IMR-90 (cell line): ENCODE data around the gene KRTAP19-1. TPM values are rescaled to one million over a fixed set of nuclear protein-coding genes. Genes with fewer than 3 reads are reported as not detected.

Experiments used
- ATAC-seq: fragments of 200-7000 bp; cut with Tn5 transposase; 2 replicates; pipeline ENCODE4 v1.9.1; 2020; ENCODE audit warnings: low read depth, mild to moderate bottlenecking, moderate library complexity
- BruUV-seq: library from RNA; stranded (reverse); fragments of 400-500 nt; replicated peaks from 2 replicates; lab custom pipeline; 2021; lab: Mats Ljungman, UMichigan
- CTCF ChIA-PET: fragments of 300-600 bp; formaldehyde crosslinking; extraction: SDS; loops from one replicate; lab custom pipeline; 2021; ENCODE audit warnings: antibody characterized with exemption; lab: Yijun Ruan, JAX
- POLR2A ChIA-PET: fragments of 300-600 bp; sonication (Branson Sonifier 250); formaldehyde crosslinking; loops from one replicate; lab custom pipeline; 2022; ENCODE audit warnings: antibody characterized with exemption; ENCODE audit not compliant: unreplicated experiment; lab: Charles Lee
- DNase-seq: peaks from one replicate; pipeline ENCODE4 v3.0.0; 2013
- H2AFZ ChIP-seq: replicated peaks from 2 replicates; pipeline ENCODE3; 2013; ENCODE audit warnings: low read length, mild to moderate bottlenecking; ENCODE audit not compliant: poor library complexity
- H2AK5ac ChIP-seq: 2 replicates; pipeline ENCODE4 v1.6.1; 2013; ENCODE audit warnings: low read depth, low read length, inconsistent platforms
- H2AK9ac ChIP-seq: replicated peaks from 2 replicates; pipeline ENCODE3; 2013; ENCODE audit warnings: mild to moderate bottlenecking, low read depth, low read length, moderate library complexity; ENCODE audit not compliant: poor library complexity
- H2BK120ac ChIP-seq: 2 replicates; pipeline ENCODE4 v1.6.1; 2013; ENCODE audit warnings: low read depth, low read length, inconsistent platforms
- H2BK15ac ChIP-seq: 3 replicates; pipeline ENCODE4 v1.6.1; 2013; ENCODE audit warnings: low read depth, low read length, inconsistent platforms
- H2BK20ac ChIP-seq: 2 replicates; pipeline ENCODE4 v1.6.1; 2013; ENCODE audit warnings: low read depth, mild to moderate bottlenecking, inconsistent platforms, low read length, moderate library complexity
- H2BK5ac ChIP-seq: 2 replicates; pipeline ENCODE4 v1.6.1; 2013; ENCODE audit warnings: mild to moderate bottlenecking, low read depth, low read length, inconsistent platforms; ENCODE audit not compliant: poor library complexity, severe bottlenecking
- H3K14ac ChIP-seq: replicated peaks from 2 replicates; pipeline ENCODE4 v1.6.1; 2013; ENCODE audit warnings: low read depth, low read length, inconsistent platforms
- H3K18ac ChIP-seq: 2 replicates; pipeline ENCODE4 v1.6.1; 2013; ENCODE audit warnings: low read depth, low read length, control low read depth
- H3K23ac ChIP-seq: 2 replicates; pipeline ENCODE4 v1.6.1; 2013; ENCODE audit warnings: low read depth, low read length, inconsistent platforms
- H3K27ac ChIP-seq: 2 replicates; pipeline ENCODE4 v1.5.1; 2013; ENCODE audit warnings: mild to moderate bottlenecking, control low read depth, low read length; ENCODE audit not compliant: insufficient read depth
- H3K27me3 ChIP-seq: 2 replicates; pipeline ENCODE4 v1.6.1; 2013; ENCODE audit warnings: low read length; ENCODE audit not compliant: control insufficient read depth, insufficient read depth
- H3K36me3 ChIP-seq: 2 replicates; pipeline ENCODE4 v1.6.1; 2013; ENCODE audit warnings: low read length, mixed read lengths; ENCODE audit not compliant: control insufficient read depth, insufficient read depth
- H3K4ac ChIP-seq: 2 replicates; pipeline ENCODE4 v1.6.1; 2013; ENCODE audit warnings: low read depth, low read length, inconsistent platforms
- H3K4me1 ChIP-seq: 2 replicates; pipeline ENCODE4 v1.6.1; 2013; ENCODE audit warnings: low read length, mixed read lengths; ENCODE audit not compliant: control insufficient read depth, insufficient read depth
- H3K4me2 ChIP-seq: 2 replicates; pipeline ENCODE4 v1.6.1; 2013; ENCODE audit warnings: low read depth, mild to moderate bottlenecking, control low read depth, low read length, moderate library complexity
- H3K4me3 ChIP-seq: 2 replicates; pipeline ENCODE4 v1.5.1; 2013; ENCODE audit warnings: low read depth, mild to moderate bottlenecking, control low read depth, low read length, moderate library complexity; ENCODE audit not compliant: insufficient read depth
- H3K56ac ChIP-seq: 2 replicates; pipeline ENCODE4 v1.6.1; 2013; ENCODE audit warnings: low read length, inconsistent platforms; ENCODE audit not compliant: insufficient read depth; ENCODE audit errors: extremely low read depth
- H3K79me1 ChIP-seq, 2 experiments: 2 replicates each; pipeline ENCODE4 v1.6.1; 2013; ENCODE audit warnings: low read length in 2 of 2, inconsistent platforms in 1 of 2, low read depth in 1 of 2
- H3K9ac ChIP-seq: 2 replicates; pipeline ENCODE4 v1.6.1; 2013; ENCODE audit warnings: low read depth, low read length, control low read depth
- H3K9me1 ChIP-seq: 2 replicates; pipeline ENCODE4 v1.6.1; 2013; ENCODE audit warnings: low read length, inconsistent platforms; ENCODE audit not compliant: insufficient read depth
- H3K9me3 ChIP-seq: 2 replicates; pipeline ENCODE4 v1.6.1; 2013; ENCODE audit warnings: low read length; ENCODE audit not compliant: control insufficient read depth, insufficient read depth
- H4K20me1 ChIP-seq: 2 replicates; pipeline ENCODE4 v1.6.1; 2013; ENCODE audit warnings: low read length, inconsistent platforms; ENCODE audit not compliant: insufficient read depth
- H4K5ac ChIP-seq: 2 replicates; pipeline ENCODE4 v1.6.1; 2013; ENCODE audit warnings: mild to moderate bottlenecking, low read depth, low read length, control low read depth
- H4K8ac ChIP-seq, 2 experiments: 2 replicates each; pipeline ENCODE4 v1.6.1; 2013; ENCODE audit warnings: low read depth in 2 of 2, low read length in 2 of 2, control low read depth in 1 of 2, inconsistent platforms in 1 of 2
- H4K91ac ChIP-seq: 2 replicates; pipeline ENCODE4 v1.6.1; 2013; ENCODE audit warnings: low read depth, low read length, inconsistent platforms; ENCODE audit not compliant: insufficient read depth
- BHLHE40 ChIP-seq: fragments of 150-350 bp; IDR thresholded peaks from 2 replicates; pipeline ENCODE4 v1.6.1; 2016; ENCODE audit warnings: mild to moderate bottlenecking, low read depth, low read length
- CEBPB ChIP-seq: IDR thresholded peaks from 2 replicates; pipeline ENCODE4 v1.6.1; 2012; ENCODE audit warnings: low read depth, low read length, improper control_type of control experiment
- CTCF ChIP-seq: conservative IDR thresholded peaks from 2 replicates; pipeline ENCODE4 v1.5.1; 2012; ENCODE audit warnings: mild to moderate bottlenecking, low read depth, low read length, improper control_type of control experiment
- ELK1 ChIP-seq: fragments of 150-350 bp; IDR thresholded peaks from 2 replicates; pipeline ENCODE4 v1.6.1; 2016; ENCODE audit warnings: low read depth, mild to moderate bottlenecking, low read length, moderate library complexity, borderline replicate concordance
- FOS ChIP-seq: fragments of 150-350 bp; IDR thresholded peaks from 2 replicates; pipeline ENCODE4 v1.6.1; 2016; ENCODE audit warnings: low read depth, low read length
- NFE2L2 ChIP-seq: fragments of 150-350 bp; IDR thresholded peaks from 2 replicates; pipeline ENCODE4 v1.6.1; 2016; ENCODE audit warnings: low read depth, mild to moderate bottlenecking, low read length
- POLR2A ChIP-seq: IDR thresholded peaks from 2 replicates; pipeline ENCODE4 v1.6.1; 2012; ENCODE audit warnings: mild to moderate bottlenecking, low read depth, low read length
- RAD21 ChIP-seq: IDR thresholded peaks from 2 replicates; pipeline ENCODE4 v1.6.1; 2012; ENCODE audit warnings: low read length, improper control_type of control experiment
- RCOR1 ChIP-seq: IDR thresholded peaks from 2 replicates; pipeline ENCODE4 v1.6.1; 2012; ENCODE audit warnings: mild to moderate bottlenecking, low read length, improper control_type of control experiment; ENCODE audit not compliant: insufficient replicate concordance
- RFX5 ChIP-seq: IDR thresholded peaks from 2 replicates; pipeline ENCODE4 v1.8.0; 2012; ENCODE audit warnings: low read depth, mild to moderate bottlenecking, low read length, moderate library complexity
- WGBS, 2 experiments: methylation state at CpG; one replicate each; pipeline versions ENCODE4 v1.1.5 to v1.1.7; 2013; ENCODE audit warnings: missing lambda C conversion rate in 2 of 2; ENCODE audit not compliant: insufficient read length in 1 of 2; ENCODE audit errors: extremely low coverage in 2 of 2; 5-methylcytosine and 5-hydroxymethylcytosine counted together
- dilution Hi-C: fragments of 300-500 bp; cut with HindIII; formaldehyde crosslinking; loops from one replicate; pipeline ENCODE4 v1.14.3; 2018; ENCODE audit warnings: low sequenced_read_pairs; ENCODE audit not compliant: unreplicated experiment
- in situ Hi-C: fragments of 300-500 bp; cut with MboI; formaldehyde crosslinking; loops from 3 replicates; pipeline ENCODE4 v1.14.3; 2019; ENCODE audit warnings: low sequenced_read_pairs, inconsistent platforms, mixed read lengths
- intact Hi-C: fragments of 100-400 bp; cut with micrococcal nuclease; formaldehyde crosslinking; loops from 2 replicates; pipeline ENCODE4 v1.10.0; 2022
- polyA plus RNA-seq, 3 experiments: library from polyadenylated mRNA; depleted of rRNA; stranded (reverse); fragments of >200 nt; gene quantifications; 2 replicates each; pipeline ENCODE4 v1.2.3, GENCODE V29; 2012; ENCODE audit warnings: low replicate concordance in 1 of 3
- total RNA-seq: library from RNA; depleted of rRNA; stranded (reverse); fragments of >200 nt; gene quantifications from 2 replicates; pipeline ENCODE4 v1.2.3, GENCODE V29; 2012

The KRTAP19-1 gene
- total and polyA plus RNA-seq, 2 of the 4 experiments (the other 2 are of a cell fraction): not detected

- Histone ChIP-seq H2AK9ac (no peak overlapping the region), H3K9me3 (peaks cover 10% of the 10 kb centered on the region), H3K36me3 (no peaks in the 10 kb centered on the region), H4K91ac (no peak overlapping the region), H4K20me1 (no peaks in the 10 kb centered on the region), H3K27me3 (no peaks in the 10 kb centered on the region), H2AK5ac (no peak overlapping the region), H3K79me1 (no peaks in the 10 kb centered on the region), H3K18ac (no peak overlapping the region), H3K9ac (no peak overlapping the region), H4K5ac (no peak overlapping the region), H3K27ac (no peak overlapping the region), H4K8ac (no peak overlapping the region), H3K56ac (no peak overlapping the region), H3K4me1 (no peaks in the 10 kb centered on the region), H3K4me3 (no peak overlapping the region), H3K4ac (no peak overlapping the region), H3K4me2 (no peak overlapping the region), H2BK15ac (no peak overlapping the region), H3K23ac (no peak overlapping the region), H3K9me1 (no peaks in the 10 kb centered on the region), H2BK120ac (no peak overlapping the region), H3K14ac (no peak overlapping the region), H2AFZ (no peak overlapping the region), H2BK5ac (no peak overlapping the region), H2BK20ac (no peak overlapping the region)
- ATAC-seq (no peak), DNase-seq (no peak)
- TF ChIP-seq FOS (no peak), NFE2L2 (no peak), RFX5 (no peak), POLR2A (no peak), CEBPB (no peak), RCOR1 (no peak), CTCF (no peak), BHLHE40 (no peak), RAD21 (no peak), ELK1 (no peak)
- CTCF ChIA-PET: no interaction called here
- in situ Hi-C loops (no loop called here), dilution Hi-C loops (no loop called here), intact Hi-C loops (no loop called here)
- WGBS, 2 experiments: no CpG with 5 or more reads among the region's 3 CpGs
- no TSS peak for BruUV-seq
- POLR2A ChIA-PET: no interaction called here
Observed at GRCh38 chr21:30478004-30478403, 2.2 kb downstream of the KRTAP19-1 start.
